HL-60/S4 treated with phorbol 12-myristate 13-acetate at 8.2 ng/mL for 4 days and 3 days (cell line): Measurements from ENCODE around the gene MEIS2.

Source experiments
- in situ Hi-C: fragments of 300-500 bp; cut with MboI; formaldehyde crosslinking; loops from 2 replicates; pipeline ENCODE4 v1.15.0; 2022; ENCODE audit warnings: low sequenced_read_pairs

MEIS2 gene

DNA sequence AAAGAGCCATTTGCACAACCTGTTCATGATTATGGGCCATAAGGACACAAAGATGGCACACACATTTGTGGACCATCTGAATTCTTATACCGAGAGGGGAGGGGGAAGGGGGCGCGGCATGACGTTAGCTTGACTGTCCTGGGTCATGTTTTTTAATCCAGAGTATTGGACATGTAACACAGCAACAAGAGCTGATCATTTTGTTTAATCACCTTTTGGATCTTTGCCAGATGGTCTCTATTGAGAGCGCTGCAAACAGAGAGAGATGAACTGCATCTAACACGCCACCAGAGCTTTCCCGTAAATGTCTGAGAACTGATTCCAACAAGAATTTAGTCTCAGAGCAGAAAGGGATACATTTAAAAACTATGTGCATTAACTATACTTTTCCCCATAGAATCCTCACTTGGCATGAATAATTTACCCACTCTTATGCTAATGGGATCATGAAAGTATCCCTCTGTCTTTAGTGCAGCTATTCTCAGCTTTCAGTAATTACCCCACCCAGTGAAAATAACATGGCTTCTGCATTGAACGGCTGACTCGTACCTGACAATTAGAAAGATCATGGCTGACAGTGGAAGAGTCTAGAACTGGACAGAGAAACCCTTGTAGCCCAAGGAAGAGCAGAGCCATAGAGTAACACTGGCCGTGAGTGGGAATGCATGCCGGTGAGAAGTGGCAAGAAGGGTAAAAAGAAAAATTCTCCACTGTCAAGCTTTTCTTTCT lies 22.6 kb downstream of the MEIS2 start:
- in situ Hi-C loops: no loop called here

DNA sequence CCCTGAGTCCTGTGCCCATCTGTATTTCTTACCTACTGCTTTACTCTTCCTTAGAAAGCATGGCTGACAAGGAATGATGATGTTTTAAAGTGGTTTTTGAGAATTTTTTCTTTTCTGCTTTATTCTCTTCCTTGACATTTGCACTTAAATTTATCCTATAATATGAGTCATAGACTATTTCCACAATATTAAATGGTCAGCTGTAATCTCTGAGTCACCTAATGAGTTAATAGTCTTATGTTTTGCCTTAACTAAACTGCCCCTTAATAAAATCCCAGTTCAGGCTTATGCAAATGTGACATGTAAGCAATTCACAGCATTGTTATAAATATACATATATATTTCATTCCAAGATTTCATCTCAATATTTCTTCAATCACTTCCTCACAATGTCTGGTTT lies 23.8 kb downstream of the MEIS2 start:
- in situ Hi-C loops: no loop called here

DNA sequence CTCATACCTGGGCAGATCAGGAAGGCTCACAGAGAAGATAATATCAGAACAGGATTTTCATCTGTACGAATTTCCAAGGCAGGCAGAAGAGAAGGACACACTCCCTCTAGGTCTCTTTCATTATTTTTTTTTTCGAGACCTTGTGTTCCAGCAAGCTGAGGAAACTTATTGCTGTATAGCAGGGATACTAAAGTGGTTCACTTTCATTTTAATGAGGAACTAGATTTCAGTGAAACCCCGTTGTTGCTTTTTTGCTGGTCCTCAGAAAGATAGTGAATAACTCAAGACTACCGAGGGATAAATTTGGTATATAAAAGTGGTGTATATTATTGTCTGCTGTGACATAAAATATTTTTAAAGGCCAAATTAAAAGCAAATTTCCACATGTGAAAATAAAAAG lies 24.6 kb downstream of the MEIS2 start:
- in situ Hi-C loops: no loop called here

DNA sequence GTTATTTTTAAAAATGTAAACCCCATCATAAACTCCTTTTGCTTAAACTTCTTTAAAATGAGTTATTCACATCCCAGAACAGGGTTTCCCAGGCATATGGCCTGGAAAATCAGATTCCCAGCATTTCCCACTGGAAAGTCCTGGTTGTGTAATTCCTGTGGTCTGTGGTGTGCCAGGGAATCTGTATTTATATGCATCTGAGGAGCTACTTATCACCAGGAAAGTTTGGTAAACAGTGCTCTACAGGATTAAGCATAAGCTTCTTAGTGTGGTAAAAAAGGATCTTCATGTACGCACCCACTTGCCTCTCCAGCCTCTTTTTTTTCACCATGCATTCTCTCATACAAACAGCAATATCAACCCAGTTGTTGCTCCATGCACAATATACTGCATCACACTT lies 28.2 kb downstream of the MEIS2 start:
- in situ Hi-C loops: no loop called here

DNA sequence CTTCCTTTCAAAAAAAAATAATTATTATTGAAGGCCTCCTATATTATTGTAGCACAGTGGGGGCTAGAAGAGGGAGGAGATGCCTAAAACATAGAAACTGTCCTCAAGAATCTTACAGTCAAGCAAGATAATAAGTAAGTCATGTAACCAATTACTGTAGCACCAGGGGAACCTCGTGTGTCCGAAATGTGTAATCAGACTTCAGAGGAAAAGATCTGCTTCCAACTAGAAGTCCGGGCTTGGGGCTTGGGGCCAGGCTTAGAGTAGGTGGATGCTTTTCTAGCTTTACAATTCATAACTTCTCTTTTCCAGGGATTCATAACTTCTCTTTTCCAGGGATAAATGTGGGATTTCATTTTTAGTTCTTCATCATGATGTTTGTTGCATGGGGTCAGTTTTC lies 29.2 kb downstream of the MEIS2 start:
- in situ Hi-C loops: no loop called here

DNA sequence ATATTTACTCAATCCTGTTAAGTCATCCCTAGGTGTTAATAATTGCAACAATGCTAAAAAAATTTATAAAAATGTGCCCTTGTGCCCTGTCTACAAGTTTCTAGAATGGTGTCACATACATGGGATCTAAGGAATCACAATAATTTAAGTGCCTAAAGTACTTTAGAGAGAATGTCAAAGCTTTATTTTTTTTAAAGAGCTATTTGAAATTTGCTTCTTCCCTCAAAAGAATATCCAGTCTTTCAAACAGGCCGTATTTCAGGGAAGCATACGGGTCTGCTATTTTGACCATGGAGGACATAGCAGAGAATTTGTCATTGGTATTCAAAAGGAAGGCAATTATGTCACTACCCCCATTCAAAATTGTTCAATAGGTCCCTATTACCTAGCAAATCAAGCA lies 29.7 kb downstream of the MEIS2 start:
- in situ Hi-C loops: no loop called here

DNA sequence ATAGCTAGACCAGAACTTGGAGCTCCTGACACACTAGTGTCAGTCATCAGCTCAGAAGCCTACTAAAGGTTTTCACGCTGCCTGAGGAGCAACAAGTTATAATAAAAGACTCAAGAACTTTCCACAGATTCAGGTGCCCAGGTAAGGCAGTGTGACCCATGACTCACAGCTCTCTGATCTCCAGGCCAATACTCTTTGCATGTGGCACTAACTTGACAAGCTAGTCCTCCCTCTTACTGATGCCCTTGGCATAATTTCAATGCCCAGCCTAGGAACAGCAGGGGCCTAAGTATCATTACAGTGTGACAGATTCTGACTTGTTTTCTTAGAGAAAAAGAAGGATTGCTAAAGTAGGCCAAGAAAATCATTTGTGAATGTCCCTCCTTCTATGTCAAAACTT lies 38.4 kb downstream of the MEIS2 start:
- in situ Hi-C loops: no loop called here

DNA sequence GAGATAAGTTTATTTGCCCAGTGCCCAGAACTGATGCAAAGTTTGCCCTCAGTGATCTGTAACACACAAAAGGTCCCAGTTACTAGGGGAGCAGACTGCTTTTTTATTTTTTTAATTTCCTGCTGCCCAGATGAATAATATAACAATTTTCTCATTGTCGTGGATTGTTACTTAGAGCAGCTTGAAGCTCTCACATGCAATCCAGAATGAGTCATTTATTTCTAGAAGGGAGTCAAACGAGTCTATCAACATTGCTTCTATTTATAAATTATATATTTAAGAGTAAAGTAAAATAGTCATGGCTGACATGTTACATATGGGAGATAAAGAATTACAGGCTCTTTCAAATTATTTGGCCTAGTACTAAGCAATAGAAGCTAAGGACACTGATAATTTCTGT lies 41.3 kb downstream of the MEIS2 start:
- in situ Hi-C loops: no loop called here

DNA sequence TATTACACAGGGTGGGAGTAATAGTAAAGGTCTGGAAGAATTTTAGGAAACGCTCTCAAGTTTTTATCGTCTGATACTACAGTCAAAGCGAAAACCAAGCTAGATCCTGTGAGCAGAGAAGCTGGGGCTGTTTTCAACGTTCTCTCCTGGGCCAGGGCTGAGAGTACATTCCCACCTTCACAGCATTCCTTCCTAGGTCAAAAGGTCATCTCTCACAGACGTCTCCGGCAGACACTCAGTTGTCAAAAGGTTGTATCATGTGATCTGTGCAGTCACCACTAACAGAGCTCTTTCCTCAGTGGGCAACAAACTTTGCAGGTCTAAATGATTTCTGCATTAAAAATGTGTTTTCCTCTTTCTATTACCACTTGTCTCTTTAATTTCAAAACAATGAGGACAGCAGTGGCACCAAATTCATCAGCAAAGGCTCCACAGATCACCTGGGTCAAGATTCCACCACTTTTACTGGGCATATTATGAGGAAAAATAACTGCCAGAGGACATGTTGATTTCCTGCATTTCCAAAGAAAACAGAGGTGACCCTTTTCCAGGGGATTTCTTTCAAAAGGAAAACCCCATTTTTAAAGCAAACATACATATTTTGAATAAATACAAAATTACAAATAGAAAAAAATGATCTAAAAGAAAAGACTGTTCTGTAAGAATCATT lies 41.9 kb downstream of the MEIS2 start:
- in situ Hi-C loops: no loop called here

DNA sequence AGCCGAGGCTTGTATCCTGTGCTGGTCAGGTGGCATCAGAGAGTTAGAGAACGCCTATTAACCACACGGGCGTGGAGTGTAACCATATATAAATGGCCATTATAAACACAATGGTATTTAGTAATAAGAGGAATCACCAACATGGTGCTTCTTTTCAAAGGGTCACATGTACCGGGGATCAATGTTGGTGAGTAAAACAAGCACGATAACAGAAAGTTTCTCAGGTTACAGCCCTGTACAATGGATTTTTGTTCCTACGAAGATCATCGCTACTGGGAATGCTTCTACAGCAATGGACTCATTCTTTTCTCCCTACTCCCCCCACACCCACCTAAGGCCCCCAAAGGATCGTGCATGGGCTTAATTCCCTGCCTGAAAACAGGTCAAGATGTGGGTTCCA lies 42.5 kb downstream of the MEIS2 start:
- in situ Hi-C loops: no loop called here

DNA sequence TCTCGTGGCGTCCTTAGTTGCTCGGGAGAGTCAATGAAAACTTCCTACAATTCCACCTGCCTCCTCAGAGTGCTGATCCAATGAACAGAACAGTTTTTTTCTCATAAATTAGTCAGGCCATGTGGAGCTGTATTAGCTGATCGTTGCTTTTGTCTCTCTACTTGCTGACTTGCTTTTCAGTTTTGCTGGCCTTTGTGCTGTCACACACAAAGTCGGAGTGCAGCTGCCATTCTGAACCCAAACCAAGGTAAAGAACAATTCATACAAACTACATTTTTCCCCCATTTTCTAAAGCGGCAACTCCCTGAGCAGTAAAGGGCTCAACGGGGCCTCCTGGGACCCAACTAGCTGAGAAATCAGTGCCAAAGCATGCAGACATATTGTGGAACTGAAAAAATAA lies 43.1 kb downstream of the MEIS2 start:
- in situ Hi-C loops: no loop called here

DNA sequence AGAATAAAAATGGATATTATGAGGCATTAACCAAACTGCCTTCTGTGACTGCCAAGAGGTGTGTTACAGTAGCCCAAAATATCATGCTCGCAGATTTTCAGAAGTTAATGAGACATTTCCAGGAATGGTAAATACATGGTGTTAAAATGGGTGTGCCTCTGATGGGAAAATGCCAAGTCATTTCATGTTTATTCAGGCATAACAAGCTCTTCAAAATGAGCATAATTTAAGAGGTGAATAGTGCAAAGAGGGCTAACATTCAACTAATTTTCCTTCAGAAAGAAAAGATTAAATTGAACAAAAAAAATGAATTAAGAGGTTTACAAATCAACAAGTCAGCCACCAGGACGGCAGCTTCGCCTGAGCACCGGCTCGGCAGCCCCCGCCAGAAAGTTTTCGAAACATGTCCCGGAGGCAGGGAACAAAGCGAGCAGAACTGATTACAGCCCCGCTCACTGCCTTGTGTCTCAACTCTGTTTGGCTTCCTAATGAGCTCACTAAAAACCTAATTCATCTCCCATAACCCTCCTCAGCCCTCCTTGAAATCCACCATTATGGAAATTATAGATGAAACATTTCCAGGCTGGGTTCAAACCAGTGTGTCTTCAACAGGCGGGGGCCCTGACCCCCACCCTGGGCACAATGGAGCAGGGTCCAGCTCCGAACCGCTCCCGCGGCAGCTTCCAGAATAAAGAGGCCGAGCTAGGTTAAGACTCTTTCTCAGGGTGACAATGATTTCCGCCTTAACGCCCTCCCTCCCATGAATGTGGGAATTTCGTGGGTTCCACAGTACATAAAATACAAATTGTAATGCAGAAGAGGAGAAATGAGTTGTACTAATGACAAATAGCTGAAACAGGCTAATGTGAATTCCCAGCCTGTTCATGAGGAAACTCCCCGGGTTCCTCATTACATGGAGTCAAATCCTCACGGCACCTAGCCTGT lies 43.9 kb downstream of the MEIS2 start:
- in situ Hi-C loops: no loop called here

DNA sequence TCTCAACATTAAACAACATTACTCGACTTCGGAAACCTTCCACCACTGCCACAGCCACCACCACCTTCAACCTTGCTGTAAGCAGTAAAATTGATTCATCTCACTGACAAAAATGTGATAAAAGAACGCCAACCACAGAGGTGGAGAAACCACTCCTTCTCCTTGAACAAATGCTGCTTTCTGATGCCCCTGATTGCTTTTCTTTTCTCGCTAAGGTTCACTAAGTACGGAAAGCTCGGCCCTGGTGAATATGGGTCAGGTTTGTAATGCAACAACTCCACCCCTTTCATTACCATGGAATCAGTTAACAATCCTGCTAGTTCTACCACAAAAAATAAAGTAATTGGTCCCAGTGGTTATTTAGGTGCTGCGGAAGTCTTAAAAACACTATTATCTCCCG lies 44.9 kb downstream of the MEIS2 start:
- in situ Hi-C loops: no loop called here

DNA sequence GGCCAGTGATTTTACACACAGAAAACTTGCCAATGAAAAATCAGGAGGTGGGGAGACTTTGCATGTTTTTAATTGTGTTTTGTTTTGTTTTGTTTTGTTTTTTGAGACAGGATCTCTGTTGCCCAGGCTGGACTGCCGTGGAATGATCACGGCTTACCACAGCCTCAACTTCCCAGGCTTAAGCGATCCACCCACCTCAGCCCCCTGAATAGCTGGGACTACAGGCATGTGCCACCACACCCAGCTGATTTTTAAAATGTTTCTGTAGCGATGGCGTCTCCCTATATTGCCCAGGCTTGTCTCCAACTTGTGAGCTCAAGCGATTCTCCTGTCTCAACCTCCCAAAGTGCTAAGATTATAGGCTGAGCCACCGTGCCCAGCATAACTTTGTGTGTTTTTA lies 46.0 kb downstream of the MEIS2 start:
- in situ Hi-C loops: no loop called here

DNA sequence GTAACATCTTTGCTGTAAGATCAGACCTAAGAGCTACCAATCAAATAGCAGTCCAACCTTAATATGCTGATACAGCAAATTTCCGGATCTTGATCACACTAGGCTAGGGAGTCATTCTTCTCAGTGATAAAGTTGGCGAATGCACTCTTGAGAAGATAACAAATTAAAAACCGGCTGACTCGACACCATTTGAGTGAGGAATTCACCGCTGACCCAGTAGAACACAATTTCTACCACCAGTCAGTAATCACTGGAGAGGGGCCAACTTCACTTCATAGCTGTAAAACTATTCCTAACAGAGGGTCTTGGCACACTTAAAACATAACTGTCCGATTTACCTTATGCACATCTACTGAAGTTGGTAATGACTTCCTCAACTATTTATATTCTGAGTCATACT lies 47.2 kb downstream of the MEIS2 start:
- in situ Hi-C loops: no loop called here

DNA sequence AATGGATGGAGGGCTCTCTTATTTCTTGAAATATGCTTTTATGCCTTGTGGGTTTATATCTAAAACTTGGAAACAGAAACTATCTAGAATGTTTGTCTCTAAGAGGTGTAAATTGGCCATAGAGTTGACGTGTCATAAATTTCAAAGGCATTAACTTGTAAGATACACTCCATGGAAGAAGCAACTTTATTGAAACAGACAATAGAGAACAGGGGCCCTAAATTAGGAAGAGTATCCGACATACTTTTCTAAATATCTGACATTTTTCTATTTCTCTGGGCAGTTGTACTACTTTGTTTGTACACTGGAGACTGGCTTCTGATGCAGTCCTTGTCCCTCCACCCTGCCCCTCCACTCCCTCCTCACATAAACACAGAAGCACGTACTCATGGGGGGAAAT lies 50.0 kb downstream of the MEIS2 start:
- in situ Hi-C loops: no loop called here

DNA sequence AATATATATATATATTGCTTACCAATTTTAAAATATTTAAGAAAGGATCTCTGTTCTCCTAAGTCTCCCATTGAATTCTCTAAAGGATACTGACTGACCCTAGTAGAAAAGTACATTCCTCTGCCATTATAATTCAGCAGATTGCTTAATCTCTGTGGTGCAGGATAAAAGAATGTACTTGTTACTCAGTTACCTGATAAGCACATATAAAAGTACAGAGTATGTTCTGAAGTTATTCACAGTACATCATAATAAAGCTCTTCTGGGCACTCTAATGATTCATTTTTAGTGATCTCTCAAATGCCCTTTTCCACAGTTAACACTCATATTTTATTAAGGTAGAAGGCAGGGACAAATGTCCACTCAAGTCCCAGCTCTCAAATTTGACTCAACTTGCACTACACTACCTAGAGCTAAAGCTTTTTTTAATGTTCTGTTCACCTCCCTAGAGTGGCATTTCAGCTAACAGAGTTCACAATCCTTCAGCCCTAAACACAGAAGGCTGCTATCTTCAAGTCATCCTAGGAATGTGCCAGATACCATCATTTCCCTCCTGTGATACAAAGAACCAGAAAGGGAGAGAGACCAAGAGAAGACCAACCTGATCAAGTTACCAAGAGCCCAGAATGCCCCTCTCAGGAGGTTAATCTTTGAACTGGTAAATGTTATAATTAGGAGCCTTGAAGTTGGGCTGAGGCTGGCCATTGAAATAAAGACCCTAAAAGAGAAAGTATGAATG lies 53.3 kb downstream of the MEIS2 start:
- in situ Hi-C loops: no loop called here

DNA sequence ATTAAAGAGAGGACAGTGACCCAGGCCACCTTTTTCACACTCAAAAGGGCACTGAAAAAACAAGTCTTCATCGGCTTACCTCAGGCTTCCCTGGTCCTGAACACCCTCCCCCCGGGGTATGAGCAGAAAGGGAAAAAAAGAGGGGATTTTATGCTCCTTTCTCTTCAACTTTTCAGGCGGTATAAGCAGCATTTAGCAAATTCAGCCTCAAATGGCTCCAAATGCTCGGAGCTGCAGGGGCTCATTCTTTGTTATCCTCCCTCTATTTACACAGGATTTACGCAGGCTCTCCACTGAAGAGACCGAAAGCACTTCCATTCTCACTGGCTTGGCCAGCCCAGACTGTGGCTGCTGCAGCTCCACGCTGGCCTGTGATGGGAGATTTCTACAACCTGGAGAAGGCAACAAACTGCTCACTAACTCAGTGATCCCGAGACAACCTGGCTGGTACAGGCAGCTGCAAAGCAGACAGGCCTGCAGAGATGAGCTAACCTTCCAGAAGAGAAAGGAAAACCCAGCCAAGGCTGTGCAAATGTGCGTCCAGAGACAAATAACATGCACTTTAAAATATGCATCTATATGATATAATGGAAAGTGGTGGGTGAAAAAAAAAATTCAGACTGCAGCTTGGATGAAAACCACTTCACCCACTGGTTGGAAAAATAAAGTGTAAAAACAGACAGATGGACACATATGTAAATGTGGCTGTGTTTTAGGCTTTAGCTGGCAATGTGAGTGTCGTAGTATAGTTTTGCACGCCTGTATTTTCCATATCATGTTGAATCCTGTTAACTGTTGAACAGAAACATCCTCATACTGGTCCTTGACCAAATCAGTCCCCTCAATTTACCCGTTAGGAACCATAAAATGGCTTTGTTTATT lies 54.2 kb downstream of the MEIS2 start:
- in situ Hi-C loops: no loop called here

DNA sequence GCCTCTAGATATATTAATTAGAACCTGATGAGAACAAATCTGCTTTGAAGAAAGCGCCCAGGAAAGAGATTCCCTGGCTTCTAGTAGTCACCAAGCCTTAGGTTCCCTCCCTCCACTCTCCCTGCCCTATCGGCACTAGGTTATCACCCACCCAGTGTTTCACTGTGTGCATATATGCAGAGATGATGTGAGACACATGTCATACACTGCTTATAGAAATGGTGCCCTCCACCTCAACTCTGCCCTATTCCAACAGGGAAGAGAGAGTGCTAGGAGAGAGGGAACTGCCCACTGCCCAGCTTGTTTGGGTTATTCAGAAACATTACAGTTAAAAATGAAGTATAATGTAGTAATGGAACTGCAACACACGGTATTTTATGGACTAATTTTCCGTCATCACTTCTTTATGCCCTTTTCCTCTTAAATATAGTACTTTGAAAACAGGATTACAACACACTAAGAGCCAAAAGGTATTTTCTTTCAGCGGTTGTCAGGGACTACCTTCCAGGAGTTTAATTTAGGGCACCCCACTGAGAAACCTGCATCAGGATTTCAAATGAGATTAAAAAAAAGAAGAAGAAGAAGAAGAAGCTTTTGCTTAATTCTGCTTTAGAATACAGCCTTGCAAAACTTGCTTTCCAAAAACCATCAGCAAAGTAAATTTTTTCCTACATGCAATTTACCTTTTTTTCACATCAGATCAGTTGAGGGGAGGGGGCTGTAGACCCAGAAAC lies 55.3 kb downstream of the MEIS2 start:
- in situ Hi-C loops: no loop called here
